ENCODE data around the gene PTX4.
"Not testable (repeated sequence)": the region's sequence is repeated elsewhere in the genome, so short reads cannot be mapped to it uniquely, and the experiment has no call there.

Gene PTX4

DNA sequence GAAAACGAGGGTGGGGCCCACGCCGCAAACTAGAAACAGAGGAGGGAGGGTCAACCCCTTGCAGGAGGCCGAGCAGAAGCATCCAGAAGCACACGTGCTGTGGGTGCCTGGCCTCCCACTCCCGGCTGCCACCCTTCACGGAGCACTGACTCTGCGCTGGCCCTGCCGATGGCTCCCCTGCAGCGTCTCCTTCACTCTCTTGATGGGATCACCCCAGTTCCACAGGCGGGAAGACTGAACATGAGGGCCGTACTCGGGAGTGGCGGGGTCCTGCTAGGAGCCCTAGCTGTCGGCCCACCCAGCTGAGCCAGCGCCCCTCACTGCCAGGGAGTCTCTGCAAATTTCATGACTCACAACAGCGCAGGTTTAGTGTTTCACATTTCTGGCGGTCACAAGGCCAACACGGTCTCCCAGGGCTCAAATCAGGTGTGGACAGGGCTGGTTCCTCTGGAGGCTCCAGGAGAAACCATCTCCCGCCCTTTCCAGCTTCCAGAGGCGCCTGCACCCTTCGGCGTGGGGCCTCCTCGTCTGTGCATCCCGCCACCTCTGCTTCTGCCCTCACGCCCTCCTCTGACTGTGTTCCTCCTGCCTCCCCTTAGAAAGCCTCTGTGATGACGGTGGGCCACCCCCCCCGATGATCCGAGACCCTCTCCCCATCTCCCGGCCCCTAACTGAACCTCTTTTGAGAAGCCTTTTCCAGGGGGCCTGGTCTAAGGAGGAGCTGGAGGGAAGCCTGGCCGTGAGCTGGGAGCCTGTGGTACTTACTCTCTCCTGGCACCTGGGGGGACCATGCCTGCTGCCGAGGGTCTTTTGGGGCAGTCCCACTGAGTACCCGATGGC, 2.0 kb downstream of the PTX4 start:
- Histone ChIP-seq H3K36me3 (ENCODE audit: insufficient read depth, low read length) (no peaks in the 10 kb centered on the region), H3K4me3 (ENCODE audit: low read length) (no peak overlapping the region), H3K4me1 (ENCODE audit: control insufficient read depth, insufficient read depth, low read length) (peaks cover 4% of the 10 kb centered on the region), H3K4me2 (ENCODE audit: low read length) (no peak overlapping the region), H3K27me3 (ENCODE audit: control insufficient read depth, insufficient read depth, low read length) (peaks cover 10% of the 10 kb centered on the region), H3K9me3 (replicated peaks; ENCODE audit: low read length) (no peaks in the 10 kb centered on the region), H3K9ac (ENCODE audit: low read depth, low read length) (no peak overlapping the region)

DNA sequence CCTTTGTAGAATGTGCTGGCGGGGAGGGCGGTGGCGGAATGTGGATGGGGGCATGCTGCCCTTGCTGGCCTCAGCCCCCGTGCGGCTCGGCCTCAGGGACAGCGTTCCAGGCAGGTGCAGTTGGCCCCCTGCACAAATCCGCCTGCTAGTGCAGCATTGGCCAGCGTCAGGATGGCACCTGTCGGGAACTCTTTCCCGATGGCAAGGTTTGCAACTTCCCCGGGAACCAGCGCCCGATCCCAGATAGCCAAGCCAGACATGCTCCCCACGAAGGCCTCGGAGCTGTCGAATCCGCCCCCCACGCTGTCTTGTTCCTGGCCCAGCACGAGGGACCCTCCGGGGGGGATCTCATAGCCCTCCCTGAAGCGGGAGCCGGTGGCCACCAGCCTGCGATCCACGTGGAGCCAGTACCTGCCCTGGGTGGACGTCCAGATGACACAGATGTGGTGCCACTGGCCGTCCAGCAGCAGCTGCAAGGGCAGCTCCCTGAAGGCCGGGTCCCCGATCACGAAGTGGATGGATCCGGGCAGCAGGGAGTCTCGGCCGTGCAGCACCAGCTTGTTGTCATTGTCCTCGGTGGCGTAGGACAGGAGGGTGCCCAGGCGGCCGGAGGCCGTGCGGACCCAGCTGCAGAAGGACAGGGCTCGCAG, 2.8 kb downstream of the PTX4 start:
- Histone ChIP-seq H3K4me1 (ENCODE audit: control insufficient read depth, insufficient read depth, low read length) (peaks cover 4% of the 10 kb centered on the region), H3K9me3 (replicated peaks; ENCODE audit: low read length) (no peaks in the 10 kb centered on the region), H3K36me3 (ENCODE audit: insufficient read depth, low read length) (no peaks in the 10 kb centered on the region), H3K9ac (ENCODE audit: low read depth, low read length) (no peak overlapping the region), H3K4me2 (ENCODE audit: low read length) (no peak overlapping the region), H3K27me3 (ENCODE audit: control insufficient read depth, insufficient read depth, low read length) (peaks cover 10% of the 10 kb centered on the region), H3K4me3 (ENCODE audit: low read length) (no peak overlapping the region)

DNA sequence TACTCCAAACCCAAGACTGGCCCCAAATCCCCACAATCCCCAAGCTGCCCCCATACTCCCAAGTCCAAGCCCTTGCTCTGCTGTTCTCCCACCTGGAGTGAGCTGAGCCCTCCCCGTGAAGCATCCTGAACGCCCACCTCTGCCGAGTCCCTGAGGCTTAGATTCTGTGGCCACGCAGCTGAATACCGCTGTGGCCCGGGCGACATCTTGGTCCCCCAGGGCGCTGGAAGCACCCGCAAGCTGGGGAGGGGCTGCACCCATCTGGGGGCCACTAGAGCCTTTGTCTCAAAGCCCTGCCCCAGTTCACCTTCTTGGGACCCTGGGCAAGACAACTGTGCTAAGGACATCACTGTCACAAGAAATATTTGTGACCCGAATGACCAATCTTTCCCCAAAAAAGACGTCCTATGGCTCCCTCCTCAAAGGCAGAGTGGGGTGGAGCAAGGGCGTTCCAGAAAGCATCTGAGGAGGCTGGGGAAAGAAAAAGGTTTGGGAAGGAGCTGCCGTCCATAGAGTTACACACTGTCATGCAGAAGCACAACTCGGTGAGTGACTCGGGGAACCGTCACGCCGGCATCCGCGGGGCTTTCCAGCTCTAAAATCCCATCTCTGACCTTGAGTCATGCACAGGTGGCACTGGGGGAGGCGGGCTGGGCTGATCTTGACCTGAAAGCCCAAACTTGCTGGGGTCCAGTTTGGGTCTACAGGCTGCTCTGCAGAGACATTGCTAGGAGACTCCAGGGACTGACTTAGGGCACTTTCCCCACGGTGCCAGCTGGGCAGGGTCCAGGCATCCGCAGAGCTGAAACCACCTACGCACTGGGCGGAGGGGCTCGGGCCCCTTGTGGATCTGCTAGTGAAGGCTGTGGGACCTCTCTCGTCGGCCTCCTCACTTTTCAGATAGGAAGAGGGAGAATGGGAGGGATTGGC, 6.6 kb downstream of the PTX4 start:
- no peak overlapping the region for H3K4me3 ChIP-seq (ENCODE audit: low read length)
- peaks cover 10% of the 10 kb centered on the region for H3K27me3 ChIP-seq (ENCODE audit: control insufficient read depth, insufficient read depth, low read length)
- no peaks in the 10 kb centered on the region for H3K36me3 ChIP-seq (ENCODE audit: insufficient read depth, low read length)
- H3K9ac ChIP-seq (ENCODE audit: low read depth, low read length) = no peak overlapping the region
- H3K4me1 ChIP-seq (ENCODE audit: control insufficient read depth, insufficient read depth, low read length) = peaks cover 4% of the 10 kb centered on the region
- no peak overlapping the region for H3K4me2 ChIP-seq (ENCODE audit: low read length)
- no peaks in the 10 kb centered on the region for H3K9me3 ChIP-seq (replicated peaks; ENCODE audit: low read length)

DNA sequence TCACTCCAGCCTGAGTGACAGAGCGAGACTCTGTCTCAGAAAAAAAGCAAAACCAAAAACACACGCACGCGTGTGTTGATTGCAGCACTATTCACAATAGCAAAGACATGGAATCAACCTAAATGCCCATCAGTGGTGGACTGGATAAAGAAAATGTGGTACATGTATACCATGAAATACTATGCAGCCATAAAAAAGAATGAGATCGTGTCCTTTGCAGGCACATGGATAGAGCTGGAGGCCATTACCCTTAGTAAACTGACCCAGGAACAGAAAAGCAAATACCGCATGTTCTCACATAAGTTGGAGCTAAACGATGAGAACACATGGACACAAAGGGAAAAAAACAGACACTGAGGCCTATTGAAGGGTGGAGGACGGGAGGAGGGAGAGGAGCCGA, 9.8 kb downstream of the PTX4 start:
- not testable (repeated sequence) for H3K9ac ChIP-seq (ENCODE audit: low read depth, low read length); H3K27me3 ChIP-seq (ENCODE audit: control insufficient read depth, insufficient read depth, low read length); H3K4me2 ChIP-seq (ENCODE audit: low read length); H3K36me3 ChIP-seq (ENCODE audit: insufficient read depth, low read length); H3K4me3 ChIP-seq (ENCODE audit: low read length); H3K9me3 ChIP-seq (replicated peaks; ENCODE audit: low read length)
- peaks cover 11% of the 10 kb centered on the region for H3K4me1 ChIP-seq (ENCODE audit: control insufficient read depth, insufficient read depth, low read length)

DNA sequence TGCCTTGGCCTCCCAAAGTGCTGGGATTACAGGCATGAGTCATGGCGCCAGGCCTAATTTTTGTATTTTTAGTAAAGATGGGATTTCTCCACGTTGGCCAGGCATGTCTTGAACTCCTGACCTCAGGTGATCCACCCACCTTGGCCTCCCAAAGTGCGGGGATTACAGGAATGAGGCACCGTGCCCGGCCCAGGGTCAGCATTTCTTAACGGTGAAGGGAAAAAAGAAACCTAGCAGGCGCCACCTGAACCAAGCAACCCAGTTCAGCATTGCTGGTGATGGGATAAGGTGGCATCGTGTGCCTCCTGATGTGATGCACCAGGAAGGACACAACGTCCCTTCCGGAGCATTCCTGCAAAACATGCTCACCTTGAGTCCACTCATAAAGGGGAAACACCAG, 11.7 kb downstream of the PTX4 start:
- H3K4me2 ChIP-seq (ENCODE audit: low read length) = no peak overlapping the region
- peaks cover 12% of the 10 kb centered on the region for H3K4me1 ChIP-seq (ENCODE audit: control insufficient read depth, insufficient read depth, low read length)
- no peaks in the 10 kb centered on the region for H3K27me3 ChIP-seq (ENCODE audit: control insufficient read depth, insufficient read depth, low read length)
- H3K9me3 ChIP-seq (replicated peaks; ENCODE audit: low read length) = no peaks in the 10 kb centered on the region
- H3K9ac ChIP-seq (ENCODE audit: low read depth, low read length) = no peak overlapping the region
- no peak overlapping the region for H3K4me3 ChIP-seq (ENCODE audit: low read length)
- no peaks in the 10 kb centered on the region for H3K36me3 ChIP-seq (ENCODE audit: insufficient read depth, low read length)

DNA sequence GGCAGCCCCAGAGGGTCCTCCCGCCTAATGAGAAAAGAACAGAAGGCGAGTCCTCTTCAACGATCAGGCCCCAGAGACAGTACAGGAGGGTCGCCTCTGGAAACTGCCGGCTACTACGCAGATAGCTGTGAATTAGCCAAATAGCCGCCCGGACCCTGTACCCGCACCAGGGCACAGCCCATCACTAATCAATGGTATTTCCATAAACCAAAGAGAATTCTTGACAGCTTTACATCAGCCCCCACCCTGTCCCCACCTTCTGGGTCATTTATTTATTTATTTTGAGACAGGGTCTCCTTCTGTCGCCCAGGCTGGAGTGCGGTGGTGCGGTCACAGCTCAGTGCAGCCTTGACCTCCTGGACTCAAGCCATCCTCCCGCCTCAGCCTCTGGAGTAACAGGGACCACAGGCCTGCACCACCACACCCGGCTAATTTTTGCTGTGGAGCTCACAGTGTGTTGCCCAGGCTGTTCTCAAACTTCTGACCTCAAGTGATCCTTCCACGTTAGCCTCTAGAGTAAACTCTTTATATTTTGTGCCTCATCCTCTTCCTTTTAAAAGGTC, 13.1 kb downstream of the PTX4 start:
- Histone ChIP-seq H3K9ac (ENCODE audit: low read depth, low read length) (peak overlapping the region; percentile 100), H3K9me3 (replicated peaks; ENCODE audit: low read length) (no peaks in the 10 kb centered on the region), H3K27me3 (ENCODE audit: control insufficient read depth, insufficient read depth, low read length) (no peaks in the 10 kb centered on the region), H3K36me3 (ENCODE audit: insufficient read depth, low read length) (no peaks in the 10 kb centered on the region), H3K4me2 (ENCODE audit: low read length) (peak overlapping the region; percentile 91), H3K4me1 (ENCODE audit: control insufficient read depth, insufficient read depth, low read length) (peaks cover 21% of the 10 kb centered on the region), H3K4me3 (ENCODE audit: low read length) (peak overlapping the region; percentile 88)

DNA sequence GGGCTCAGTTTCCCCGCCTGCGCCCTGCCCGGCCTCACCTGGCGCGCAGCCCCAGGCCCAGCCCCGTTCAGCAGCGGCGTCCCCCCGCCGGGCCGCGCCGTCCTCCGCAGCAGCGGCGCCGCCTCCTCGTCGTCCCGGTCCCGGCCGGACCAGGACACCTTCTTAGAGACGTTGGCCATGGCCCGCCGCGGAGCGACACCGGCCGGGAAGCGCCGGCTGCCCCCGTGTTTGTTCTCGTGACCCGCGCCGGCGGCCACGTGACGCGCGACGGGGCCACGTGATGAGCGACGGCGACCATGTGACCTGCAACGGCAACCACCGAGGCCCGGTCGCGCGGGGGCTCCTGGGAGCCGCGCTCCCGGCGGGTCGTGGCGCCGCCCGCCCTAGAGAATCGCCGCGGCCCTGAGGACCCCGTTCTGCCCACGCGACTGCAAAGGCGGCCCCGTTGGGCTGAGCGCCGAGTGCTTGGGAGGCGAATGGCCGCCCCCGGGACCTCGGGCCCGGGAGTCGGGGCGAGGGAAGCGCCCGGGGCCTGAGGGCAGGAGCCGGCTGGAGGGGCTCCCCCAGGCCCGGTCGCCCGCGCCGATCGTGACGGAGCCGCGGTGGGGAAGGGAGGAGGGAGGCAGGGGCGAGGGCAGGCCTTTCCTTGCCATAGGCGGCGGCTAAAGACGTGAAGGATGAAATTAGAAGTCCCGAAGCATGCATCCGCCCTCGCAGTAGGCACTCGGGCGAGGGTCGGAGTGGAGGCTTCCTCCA, 13.8 kb downstream of the PTX4 start, which contains the start of gene CLCN7:
Gene CLCN7, minus strand, starts transcription at position 233 of the 756 bp plus-strand sequence. Its CDS starts 54 bp downstream, at position 179.
- peaks cover 28% of the 10 kb centered on the region for H3K4me1 ChIP-seq (ENCODE audit: control insufficient read depth, insufficient read depth, low read length)
- no peaks in the 10 kb centered on the region for H3K9me3 ChIP-seq (replicated peaks; ENCODE audit: low read length)
- H3K4me2 ChIP-seq (ENCODE audit: low read length) = peak within 1 kb of the TSS; percentile 91
- H3K36me3 ChIP-seq (ENCODE audit: insufficient read depth, low read length) = no peaks in the 10 kb centered on the region
- no peaks in the 10 kb centered on the region for H3K27me3 ChIP-seq (ENCODE audit: control insufficient read depth, insufficient read depth, low read length)
- peak within 1 kb of the TSS; percentile 88 for H3K4me3 ChIP-seq (ENCODE audit: low read length)
- peak within 1 kb of the TSS; percentile 100 for H3K9ac ChIP-seq (ENCODE audit: low read depth, low read length)

DNA sequence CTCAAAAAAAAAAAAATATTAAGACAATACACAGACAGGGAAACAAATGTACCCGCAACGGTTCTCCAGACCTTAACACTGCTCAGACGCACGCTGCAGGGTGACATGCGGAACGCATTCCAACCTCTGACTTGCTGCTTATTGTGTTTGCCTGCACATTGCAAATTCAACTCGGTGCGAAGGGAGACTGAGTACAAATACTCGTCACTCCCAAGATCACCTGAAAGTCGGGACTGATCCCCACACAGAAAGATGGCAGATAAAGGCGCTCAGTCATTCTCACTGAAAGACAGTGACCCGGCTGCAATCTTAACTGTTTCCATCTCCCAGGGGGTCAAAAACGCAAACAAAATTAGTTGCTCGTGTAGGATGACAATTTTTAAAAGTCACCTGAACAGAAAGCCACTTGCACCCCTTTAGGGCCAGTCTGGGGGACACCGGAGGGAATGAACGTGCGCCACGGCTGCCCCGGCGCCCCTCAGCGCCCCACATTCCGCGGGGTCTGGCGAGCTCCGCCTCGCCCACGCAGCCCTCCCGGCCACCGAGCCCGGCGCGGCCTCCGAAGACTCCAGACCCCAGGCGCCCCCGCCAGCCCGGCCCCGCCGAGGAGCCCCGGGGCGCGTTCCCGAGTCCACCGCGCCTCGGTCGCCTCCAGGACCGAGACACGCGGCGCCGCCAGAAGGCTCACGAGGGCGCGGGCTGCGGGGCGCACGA, 14.5 kb downstream of the PTX4 start:
- no peaks in the 10 kb centered on the region for H3K9me3 ChIP-seq (replicated peaks; ENCODE audit: low read length)
- H3K36me3 ChIP-seq (ENCODE audit: insufficient read depth, low read length) = no peaks in the 10 kb centered on the region
- H3K9ac ChIP-seq (ENCODE audit: low read depth, low read length) = peak overlapping the region; percentile 100
- no peaks in the 10 kb centered on the region for H3K27me3 ChIP-seq (ENCODE audit: control insufficient read depth, insufficient read depth, low read length)
- peaks cover 31% of the 10 kb centered on the region for H3K4me1 ChIP-seq (ENCODE audit: control insufficient read depth, insufficient read depth, low read length)
- H3K4me2 ChIP-seq (ENCODE audit: low read length) = peak overlapping the region; percentile 91
- peak overlapping the region; percentile 88 for H3K4me3 ChIP-seq (ENCODE audit: low read length)

DNA sequence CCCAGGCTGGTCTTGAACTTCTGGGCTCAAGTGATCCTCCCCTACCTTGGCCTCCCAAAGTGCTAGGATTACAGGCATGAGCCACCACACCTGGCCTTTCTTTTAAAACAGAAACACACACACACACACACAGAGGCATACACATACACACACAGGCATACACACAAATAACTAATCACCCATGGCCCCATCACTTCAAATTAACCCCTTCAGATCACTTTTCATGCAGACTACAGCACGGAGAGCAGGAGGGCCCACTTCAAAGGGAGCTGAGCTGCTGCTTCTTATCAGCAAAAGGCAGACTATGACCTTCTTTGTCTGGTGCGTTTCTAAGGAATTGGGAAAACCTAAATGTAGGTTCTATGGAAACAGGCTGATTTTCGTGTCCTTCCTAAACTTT, 15.8 kb downstream of the PTX4 start:
- no peaks in the 10 kb centered on the region for H3K27me3 ChIP-seq (ENCODE audit: control insufficient read depth, insufficient read depth, low read length)
- no peaks in the 10 kb centered on the region for H3K36me3 ChIP-seq (ENCODE audit: insufficient read depth, low read length)
- H3K9ac ChIP-seq (ENCODE audit: low read depth, low read length) = no peak overlapping the region
- H3K4me3 ChIP-seq (ENCODE audit: low read length) = no peak overlapping the region
- peaks cover 31% of the 10 kb centered on the region for H3K4me1 ChIP-seq (ENCODE audit: control insufficient read depth, insufficient read depth, low read length)
- no peaks in the 10 kb centered on the region for H3K9me3 ChIP-seq (replicated peaks; ENCODE audit: low read length)
- H3K4me2 ChIP-seq (ENCODE audit: low read length) = no peak overlapping the region

DNA sequence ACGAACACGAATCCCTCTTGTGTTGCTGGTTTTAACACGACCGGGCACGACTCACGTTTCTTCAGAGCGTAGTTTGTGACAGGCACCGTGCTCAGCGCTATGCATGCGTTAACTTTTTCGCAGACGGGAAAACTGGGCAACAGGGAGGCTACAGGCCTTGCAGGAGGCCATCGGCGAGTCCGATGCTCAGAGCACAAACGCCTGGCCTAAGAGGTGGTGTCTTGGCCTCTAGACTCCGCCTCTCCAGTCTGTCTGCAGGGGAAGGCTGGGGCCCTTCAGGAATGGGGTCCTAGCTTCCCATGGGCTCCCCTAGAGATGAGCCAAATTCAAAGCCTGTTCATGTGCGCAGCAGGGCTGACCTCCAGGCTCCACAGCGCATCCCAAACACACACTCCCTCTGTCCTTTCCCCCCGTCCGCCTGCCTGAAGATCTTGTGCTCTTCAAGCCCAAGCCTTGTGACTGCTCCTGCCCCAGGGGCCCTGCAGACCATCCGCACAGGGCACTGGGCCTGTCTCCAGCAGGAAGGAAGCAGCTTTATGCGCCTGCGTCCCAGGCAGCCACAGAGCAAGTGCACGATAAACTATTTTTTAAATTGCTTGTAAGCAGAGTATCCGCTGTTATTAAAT, 17.1 kb downstream of the PTX4 start:
- no peaks in the 10 kb centered on the region for H3K27me3 ChIP-seq (ENCODE audit: control insufficient read depth, insufficient read depth, low read length)
- H3K36me3 ChIP-seq (ENCODE audit: insufficient read depth, low read length) = no peaks in the 10 kb centered on the region
- peak overlapping the region; percentile 69 for H3K4me2 ChIP-seq (ENCODE audit: low read length)
- H3K4me1 ChIP-seq (ENCODE audit: control insufficient read depth, insufficient read depth, low read length) = peaks cover 31% of the 10 kb centered on the region
- no peak overlapping the region for H3K4me3 ChIP-seq (ENCODE audit: low read length)
- no peak overlapping the region for H3K9ac ChIP-seq (ENCODE audit: low read depth, low read length)
- no peaks in the 10 kb centered on the region for H3K9me3 ChIP-seq (replicated peaks; ENCODE audit: low read length)
